ENCODE data around the gene HIGD2B.
A peak's percentile ranks its signal among the peaks of the same experiment; 100 is the strongest.
"Not testable (repeated sequence)": the region's sequence is repeated elsewhere in the genome, so short reads cannot be mapped to it uniquely, and the experiment has no call there.

HIGD2B gene

GRCh38 chr15:72676838-72677237, 9.1 kb downstream of the HIGD2B start:
- no peak for DNase-seq (ENCODE audit: low spot score)

- no peak for DNase-seq (ENCODE audit: low spot score)
Measured at GRCh38 chr15:72671525-72671924, 14.5 kb downstream of the HIGD2B start.

DNA sequence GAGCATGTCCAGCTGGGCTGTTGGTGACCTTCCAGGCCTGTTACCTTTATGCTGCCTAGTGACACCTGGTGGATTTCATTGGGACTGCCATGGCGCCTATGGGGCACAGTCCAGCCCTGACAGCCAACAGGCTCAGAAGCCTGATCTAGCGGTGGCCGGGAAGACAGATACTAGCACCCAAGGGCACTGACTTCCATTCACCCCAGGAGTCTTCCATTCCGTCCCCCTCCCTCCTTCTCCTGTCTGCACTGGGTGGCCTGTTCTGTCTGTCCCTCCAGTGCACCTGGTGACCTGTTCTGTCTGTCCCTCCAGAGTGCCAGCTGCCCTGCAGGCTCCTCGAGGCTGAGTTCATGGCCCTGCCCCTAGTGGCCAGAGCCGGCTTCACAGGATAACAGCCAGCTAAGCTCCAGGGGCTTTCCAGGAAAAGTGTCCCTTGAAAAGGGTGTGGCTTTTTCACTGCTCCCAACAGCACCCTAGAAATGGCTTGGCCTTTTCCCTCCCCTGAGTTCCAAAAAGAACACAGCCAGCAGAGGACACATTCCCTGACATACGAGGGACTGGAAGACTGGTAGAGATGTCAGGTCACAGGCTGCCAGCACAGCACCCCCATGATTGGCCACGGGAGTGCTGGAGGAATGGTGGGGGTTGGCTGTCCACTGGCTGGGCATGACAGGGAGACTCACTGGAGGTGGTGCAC, 15.2 kb downstream of the HIGD2B start:
- DNase-seq (ENCODE audit: low spot score): peak; percentile 78

DNA sequence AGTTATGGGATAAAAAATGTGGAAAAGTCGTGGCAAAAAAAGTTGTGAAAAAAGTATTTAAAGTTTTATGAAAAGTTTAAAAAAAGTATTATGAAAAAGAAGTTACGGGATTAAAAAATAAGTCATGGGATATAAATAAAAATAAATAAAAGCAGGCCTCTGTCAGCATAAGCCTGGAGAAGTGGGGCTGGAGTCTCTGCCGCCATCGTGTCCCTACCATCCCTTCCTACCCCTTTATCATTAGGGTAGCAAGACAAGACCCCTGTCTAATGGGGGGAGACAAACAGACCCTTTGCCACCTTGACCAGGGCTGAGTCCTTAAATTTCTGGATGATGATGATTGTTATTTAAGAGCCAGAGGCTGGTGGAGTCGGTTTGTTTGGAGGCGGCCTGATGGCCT, 16.2 kb downstream of the HIGD2B start:
- DNase-seq (ENCODE audit: low spot score): not testable (repeated sequence)

DNA sequence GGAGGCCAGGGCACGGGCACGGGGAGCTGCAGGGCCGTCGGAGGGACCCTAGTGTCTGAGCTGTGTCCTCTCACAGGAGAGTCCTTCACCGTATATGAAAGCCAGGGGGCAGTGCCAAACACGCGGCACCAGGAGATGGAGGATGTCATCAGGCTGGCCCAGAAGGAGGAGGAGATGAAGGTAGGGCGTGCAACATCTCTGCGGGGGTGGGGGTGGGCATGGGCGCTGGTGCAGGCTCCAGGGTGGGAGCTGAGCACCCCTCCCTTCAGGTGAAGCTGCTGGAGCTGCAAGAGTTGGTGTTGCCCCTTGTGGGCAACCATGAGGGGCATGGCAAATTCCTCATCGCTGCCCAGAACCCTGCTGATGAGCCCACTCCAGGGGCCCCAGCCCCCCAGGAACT, 20.3 kb downstream of the HIGD2B start:
- not testable (repeated sequence) for DNase-seq (ENCODE audit: low spot score)

- not testable (repeated sequence) for DNase-seq (ENCODE audit: low spot score)
Measured at GRCh38 chr15:72663931-72664330, 22.1 kb downstream of the HIGD2B start.

DNA sequence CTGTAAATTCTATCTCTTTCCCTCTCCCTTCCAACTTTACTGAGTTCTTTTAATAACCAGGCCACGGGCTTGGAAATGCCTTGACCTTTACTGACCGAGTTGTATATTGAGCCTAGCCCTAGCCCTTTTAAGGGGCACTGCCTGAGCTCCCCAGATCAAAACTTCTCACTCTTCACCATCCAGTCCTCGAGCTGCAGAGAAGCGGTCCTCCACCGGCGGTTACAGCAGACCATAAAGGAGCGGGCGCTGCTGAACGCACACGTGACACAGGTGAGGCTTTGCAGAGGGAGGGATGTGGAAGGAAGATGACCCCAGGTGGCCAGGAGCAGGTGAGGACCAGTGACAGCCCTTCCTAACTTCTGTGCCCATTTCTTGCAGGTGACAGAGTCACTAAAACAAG, 24.9 kb downstream of the HIGD2B start:
- DNase-seq (ENCODE audit: low spot score): not testable (repeated sequence)

- DNase-seq (ENCODE audit: low spot score): not testable (repeated sequence)
Measured at GRCh38 chr15:72656014-72656413, 30.0 kb downstream of the HIGD2B start.

DNA sequence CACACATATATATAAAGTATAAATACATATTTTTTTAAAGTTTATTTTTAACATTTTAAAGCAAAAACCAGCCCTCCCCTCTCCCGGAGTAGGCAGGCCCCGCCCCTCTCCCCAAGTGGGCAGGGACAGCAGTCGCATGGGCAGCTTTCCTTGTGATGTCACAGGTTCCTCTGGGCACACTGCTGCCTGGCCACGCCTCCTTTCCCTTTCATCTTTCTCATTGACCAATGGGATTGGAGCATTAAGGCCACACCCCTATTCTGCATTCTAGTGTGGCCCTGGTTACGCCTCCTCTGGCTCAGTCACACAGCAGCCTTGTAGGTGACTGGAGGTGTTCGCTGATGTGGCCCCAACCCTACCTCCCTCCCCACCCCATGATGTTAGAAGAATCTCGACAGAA, 31.6 kb downstream of the HIGD2B start, which contains the start of gene GOLGA6B:
TSS of gene GOLGA6B (plus strand) at position 301 of the 400 bp plus-strand sequence. CDS start at position 342, 41 bp downstream.
- DNase-seq (ENCODE audit: low spot score): not testable (repeated sequence)

- not testable (repeated sequence) for DNase-seq (ENCODE audit: low spot score)
Measured at GRCh38 chr15:72648631-72649253, 37.2 kb downstream of the HIGD2B start.

GRCh38 chr15:72642271-72642670, 43.7 kb downstream of the HIGD2B start:
- not testable (repeated sequence) for DNase-seq (ENCODE audit: low spot score)

GRCh38 chr15:72639759-72640483, 46.1 kb downstream of the HIGD2B start:
- DNase-seq (ENCODE audit: low spot score): not testable (repeated sequence)

GRCh38 chr15:72636519-72637282, 49.3 kb downstream of the HIGD2B start:
- DNase-seq (ENCODE audit: low spot score): peak; percentile 70

- not testable (repeated sequence) for DNase-seq (ENCODE audit: low spot score)
Measured at GRCh38 chr15:72629068-72629570, 56.9 kb downstream of the HIGD2B start.

GRCh38 chr15:72628249-72629067, 57.5 kb downstream of the HIGD2B start:
- not testable (repeated sequence) for DNase-seq (ENCODE audit: low spot score)

DNA sequence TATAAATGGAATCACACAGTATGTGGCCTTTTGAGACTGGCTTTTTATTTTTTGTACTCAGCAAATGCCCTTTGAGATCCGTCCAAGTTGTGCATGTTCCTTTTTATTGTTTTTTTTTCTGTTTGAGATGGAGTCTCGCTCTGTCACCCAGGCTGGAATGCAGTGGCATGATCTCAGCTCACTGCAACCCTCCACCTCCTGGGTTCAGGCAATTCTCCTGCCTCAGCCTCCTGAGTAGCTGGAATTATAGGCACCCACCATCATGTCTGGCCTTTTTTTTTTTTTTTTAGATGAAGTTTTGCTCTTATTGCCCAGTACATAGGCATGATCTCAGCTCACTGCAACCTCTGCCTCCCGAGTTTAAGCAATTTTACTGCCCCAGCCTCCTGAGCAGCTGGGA, 59.8 kb downstream of the HIGD2B start:
- not testable (repeated sequence) for DNase-seq (ENCODE audit: low spot score)
